ENCODE results near the gene CD248.
A peak's percentile ranks its signal among the peaks of the same experiment; 100 is the strongest.

CD248 gene

GRCh38 chr11:66289548-66290329 lies 27.1 kb downstream of the CD248 start:
- peak; percentile 99 for TF ChIP-seq REST (IDR thresholded peaks at IDR 0.05; ENCODE audit: insufficient replicate concordance, low read depth)
- no peak for TF ChIP-seq SPI1 (IDR thresholded peaks at IDR 0.05; ENCODE audit: borderline replicate concordance, low read depth)
- no peak for TF ChIP-seq CTCF (IDR thresholded peaks at IDR 0.05; ENCODE audit: insufficient read depth, low read length)
- Histone ChIP-seq H3K4me3 (replicated peaks; ENCODE audit: insufficient read depth, low read length) (peak overlapping the region; percentile 58), H3K27ac (replicated peaks) (peak overlapping the region; percentile 44), H3K27me3 (ENCODE audit: insufficient read depth, poor library complexity, severe bottlenecking) (peaks cover 17% of the 10 kb centered on the region)
- DNase-seq (ENCODE audit: low read depth in 1 of 2, low spot score in 1 of 2): peak in 1 of 2 experiments; percentile 69

DNA sequence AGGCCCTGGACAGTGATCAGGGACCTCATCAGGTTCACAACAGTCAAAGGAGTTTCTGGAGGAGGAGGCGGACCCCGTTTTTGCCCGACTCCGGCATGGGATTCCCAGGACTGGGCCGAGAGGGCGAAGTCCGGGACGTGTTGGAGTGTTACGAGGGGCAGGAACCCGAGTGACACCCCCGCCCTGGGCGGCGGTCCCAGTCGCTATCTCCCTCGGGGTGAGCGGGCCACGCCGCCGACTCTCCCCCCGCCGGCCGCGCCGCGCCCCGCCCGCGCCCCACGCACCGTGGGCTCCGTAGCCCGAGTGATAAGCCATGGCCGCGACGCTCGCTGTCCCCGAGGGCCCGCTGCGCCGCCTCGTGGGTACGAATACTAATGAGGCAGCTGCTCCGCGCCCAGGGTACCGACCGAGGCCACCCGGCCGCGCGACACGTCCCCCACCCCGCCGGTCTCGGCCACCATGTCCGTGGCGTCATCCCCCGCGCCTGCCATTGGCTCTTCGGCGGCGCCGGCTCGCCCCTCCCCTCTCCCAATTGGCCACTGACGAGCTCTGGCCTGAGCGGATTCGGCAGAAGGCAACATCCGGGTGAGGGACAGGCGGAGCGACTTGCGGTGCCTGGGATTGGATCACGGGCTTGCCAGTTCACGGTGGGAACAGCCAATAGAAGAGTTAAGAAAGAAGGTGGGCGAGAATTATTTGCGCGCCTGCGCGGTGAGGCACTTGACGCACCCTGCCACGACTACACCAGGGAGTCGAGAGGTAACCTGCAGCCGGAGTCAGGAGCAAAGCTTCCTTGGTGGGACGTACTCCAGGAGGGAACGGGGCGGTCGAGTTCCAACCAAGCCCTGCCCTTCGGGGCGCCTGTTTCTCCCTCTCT lies 27.9 kb downstream of the CD248 start, which contains the start of gene YIF1A:
YIF1A (minus strand) TSS at position 473 of the 877 bp plus-strand sequence; CDS start at position 315, 158 bp downstream.
- TF ChIP-seq SPI1 (IDR thresholded peaks at IDR 0.05; ENCODE audit: borderline replicate concordance, low read depth) (no peak), CTCF (IDR thresholded peaks at IDR 0.05; ENCODE audit: insufficient read depth, low read length) (no peak), GABPA (IDR thresholded peaks at IDR 0.05; ENCODE audit: low read depth) (peak; percentile 73; the same call in 1 of the 2 replicates), POLR2AphosphoS5 (IDR thresholded peaks at IDR 0.05; ENCODE audit: low read depth) (peak; percentile 81)
- peaks cover 17% of the 10 kb centered on the region for H3K27me3 ChIP-seq (ENCODE audit: insufficient read depth, poor library complexity, severe bottlenecking)
- DNase-seq (ENCODE audit: low read depth in 1 of 2, low spot score in 1 of 2): peak; percentile 99 to 100
- peak within 1 kb of the TSS; percentile 90 for H3K4me3 ChIP-seq (replicated peaks; ENCODE audit: insufficient read depth, low read length)
- peak within 1 kb of the TSS; percentile 60 for H3K27ac ChIP-seq (replicated peaks)

GRCh38 chr11:66287889-66288670 lies 28.8 kb downstream of the CD248 start:
- Histone ChIP-seq H3K27ac (replicated peaks) (peak overlapping the region; percentile 60), H3K27me3 (ENCODE audit: insufficient read depth, poor library complexity, severe bottlenecking) (peaks cover 17% of the 10 kb centered on the region), H3K4me3 (replicated peaks; ENCODE audit: insufficient read depth, low read length) (peak overlapping the region; percentile 90)
- TF ChIP-seq CTCF (IDR thresholded peaks at IDR 0.05; ENCODE audit: insufficient read depth, low read length) (no peak), POLR2AphosphoS5 (IDR thresholded peaks at IDR 0.05; ENCODE audit: low read depth) (0 out of 2 replicates have a peak, but pooled peaks have one; percentile 14)
- DNase-seq (ENCODE audit: low read depth in 1 of 2, low spot score in 1 of 2): peak in 1 of 2 experiments; percentile 12

All from HL-60 (cell line).